Neural progenitor cell (in vitro differentiated cells): ENCODE measurements around the gene ZRANB2.

Experiments used
- EZH2phosphoT487 ChIP-seq: fragments of 200-600 bp; sonication (generic); IDR thresholded peaks from 2 replicates; pipeline ENCODE4 v1.6.1; 2017; ENCODE audit warnings: antibody characterized with exemption
- TF ChIP-seq, protein P1 (sequence below): fragments of 200-600 bp; sonication (generic); IDR thresholded peaks from 2 replicates; pipeline ENCODE4 v1.5.1; 2017; ENCODE audit warnings: antibody characterized with exemption, mild to moderate bottlenecking

DNA sequence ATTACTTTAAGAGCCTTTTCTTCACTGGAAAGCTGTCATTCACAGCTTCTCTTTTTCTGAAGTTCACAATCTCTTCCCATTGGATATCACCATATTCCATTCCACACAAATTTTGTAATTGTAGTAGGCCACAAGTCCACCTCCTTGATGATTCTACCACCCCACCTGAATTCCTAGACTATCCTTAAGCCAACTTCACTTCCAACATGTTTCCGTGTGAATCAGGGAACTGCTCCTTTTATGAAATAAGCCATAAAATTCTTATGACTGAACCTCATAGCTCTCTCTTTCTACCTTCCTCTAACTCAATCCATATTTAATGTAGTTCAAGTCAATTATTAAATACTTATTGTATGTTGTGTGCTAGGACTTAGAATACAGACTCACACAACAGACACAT is 16.6 kb upstream of the ZRANB2 start:
- TF ChIP-seq, protein P1, sequence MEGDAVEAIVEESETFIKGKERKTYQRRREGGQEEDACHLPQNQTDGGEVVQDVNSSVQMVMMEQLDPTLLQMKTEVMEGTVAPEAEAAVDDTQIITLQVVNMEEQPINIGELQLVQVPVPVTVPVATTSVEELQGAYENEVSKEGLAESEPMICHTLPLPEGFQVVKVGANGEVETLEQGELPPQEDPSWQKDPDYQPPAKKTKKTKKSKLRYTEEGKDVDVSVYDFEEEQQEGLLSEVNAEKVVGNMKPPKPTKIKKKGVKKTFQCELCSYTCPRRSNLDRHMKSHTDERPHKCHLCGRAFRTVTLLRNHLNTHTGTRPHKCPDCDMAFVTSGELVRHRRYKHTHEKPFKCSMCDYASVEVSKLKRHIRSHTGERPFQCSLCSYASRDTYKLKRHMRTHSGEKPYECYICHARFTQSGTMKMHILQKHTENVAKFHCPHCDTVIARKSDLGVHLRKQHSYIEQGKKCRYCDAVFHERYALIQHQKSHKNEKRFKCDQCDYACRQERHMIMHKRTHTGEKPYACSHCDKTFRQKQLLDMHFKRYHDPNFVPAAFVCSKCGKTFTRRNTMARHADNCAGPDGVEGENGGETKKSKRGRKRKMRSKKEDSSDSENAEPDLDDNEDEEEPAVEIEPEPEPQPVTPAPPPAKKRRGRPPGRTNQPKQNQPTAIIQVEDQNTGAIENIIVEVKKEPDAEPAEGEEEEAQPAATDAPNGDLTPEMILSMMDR: no peak
- no peak for TF ChIP-seq EZH2phosphoT487
